Stimulated activated CD8-positive, alpha-beta memory T cell treated with anti-CD3 and anti-CD28 coated beads, Interleukin-7, amount 100 ng/mL, for 1 hour (primary cell): Measurements from ENCODE around the gene HOXC10.

Experiments used
- DNase-seq, 2 donors: peaks; one replicate each; pipeline ENCODE4 v3.0.0-alpha.2; 2020; ENCODE audit warnings: low read depth in 2 of 2

The HOXC10 gene

DNA sequence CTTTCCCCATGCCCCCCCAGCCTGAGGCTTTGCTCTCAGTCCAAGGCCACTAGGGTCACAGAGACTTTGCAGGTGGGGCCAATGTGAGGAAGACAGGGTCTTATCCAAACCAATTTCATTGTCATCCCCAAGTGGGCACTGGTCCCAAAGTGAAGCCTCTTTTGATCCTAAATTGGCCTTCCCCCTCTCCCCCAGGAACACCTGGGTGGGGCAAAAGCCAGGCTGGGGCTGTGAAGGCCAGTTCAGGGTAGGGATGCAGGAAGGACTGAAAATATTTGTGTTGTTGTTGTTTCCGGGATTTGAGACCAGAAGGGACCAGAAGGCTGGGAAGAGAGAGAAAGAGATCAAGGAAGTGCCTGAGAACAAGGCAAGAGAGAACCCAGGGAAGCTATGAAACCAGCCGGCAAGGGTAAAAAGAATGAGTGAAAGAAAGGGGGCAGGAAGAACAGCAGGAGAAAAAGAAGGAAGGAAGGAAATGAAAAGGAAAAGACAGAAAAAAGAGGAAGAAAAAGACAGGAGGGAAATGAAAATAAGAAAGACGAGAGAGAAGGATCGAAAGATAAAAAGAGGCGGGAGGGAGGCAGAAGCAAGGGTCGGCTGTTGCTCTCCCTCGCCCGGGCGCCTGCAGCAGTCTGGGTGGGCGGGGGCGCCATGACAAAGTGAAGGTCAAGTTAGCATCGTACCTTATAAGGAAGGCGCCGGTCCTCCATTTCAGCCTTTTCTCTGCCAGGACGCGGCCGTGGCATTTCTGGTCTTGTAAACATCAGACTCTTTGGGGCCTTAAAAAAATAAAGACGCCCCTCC lies 19.5 kb upstream of the HOXC10 start:
- no peak for DNase-seq

DNA sequence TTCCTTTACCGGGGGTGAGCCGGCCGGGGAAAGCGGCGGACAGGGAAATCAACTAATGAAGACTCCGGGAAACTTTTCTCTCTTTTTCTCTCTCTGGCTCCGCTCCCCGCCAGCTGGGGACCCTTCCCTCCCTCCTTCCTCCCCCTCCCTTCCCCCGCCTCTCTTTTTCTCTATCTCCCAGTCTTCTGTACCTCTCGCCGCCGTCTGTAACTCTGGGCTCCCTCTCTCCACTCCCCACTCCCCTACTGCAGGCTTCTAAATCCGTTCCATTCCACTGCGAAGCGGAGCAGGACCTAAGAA lies 18.9 kb upstream of the HOXC10 start:
- DNase-seq: no peak

DNA sequence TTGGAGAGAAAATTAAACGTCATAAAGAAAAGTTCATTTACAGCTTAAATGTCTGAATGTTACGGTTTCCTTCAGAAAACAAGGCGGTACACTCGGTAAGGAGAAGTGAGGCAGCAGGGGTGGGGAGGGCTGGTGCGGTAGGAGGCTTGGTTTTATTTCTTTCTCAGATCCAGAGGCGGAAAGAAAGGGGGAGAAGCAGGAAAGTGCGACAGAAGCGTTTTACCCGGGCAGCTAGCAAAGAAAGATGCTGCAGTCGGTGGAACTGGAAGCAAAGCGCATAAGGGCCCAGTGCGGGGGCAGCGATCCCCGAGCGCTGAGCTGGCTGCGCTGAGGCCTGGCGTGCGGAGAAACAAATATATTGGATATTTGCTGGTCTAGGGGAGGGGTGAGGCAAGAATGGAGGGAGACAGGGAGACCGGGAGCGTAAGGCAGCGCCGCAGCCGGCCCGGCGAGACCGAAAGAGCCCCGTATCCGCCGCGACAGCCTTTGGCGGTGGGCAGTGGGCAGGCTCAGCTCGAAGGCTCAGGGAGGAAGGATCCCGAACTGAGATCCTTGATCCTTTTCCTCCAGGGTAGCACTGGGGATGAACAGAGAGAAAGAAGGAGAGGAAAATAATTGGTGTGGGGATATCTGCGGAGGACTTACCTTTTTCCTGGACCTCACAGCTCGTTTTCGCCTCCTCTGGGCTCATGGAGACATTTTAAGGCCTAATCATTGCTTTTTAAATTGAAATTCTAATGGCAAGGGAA lies 18.4 kb upstream of the HOXC10 start:
- DNase-seq: no peak

DNA sequence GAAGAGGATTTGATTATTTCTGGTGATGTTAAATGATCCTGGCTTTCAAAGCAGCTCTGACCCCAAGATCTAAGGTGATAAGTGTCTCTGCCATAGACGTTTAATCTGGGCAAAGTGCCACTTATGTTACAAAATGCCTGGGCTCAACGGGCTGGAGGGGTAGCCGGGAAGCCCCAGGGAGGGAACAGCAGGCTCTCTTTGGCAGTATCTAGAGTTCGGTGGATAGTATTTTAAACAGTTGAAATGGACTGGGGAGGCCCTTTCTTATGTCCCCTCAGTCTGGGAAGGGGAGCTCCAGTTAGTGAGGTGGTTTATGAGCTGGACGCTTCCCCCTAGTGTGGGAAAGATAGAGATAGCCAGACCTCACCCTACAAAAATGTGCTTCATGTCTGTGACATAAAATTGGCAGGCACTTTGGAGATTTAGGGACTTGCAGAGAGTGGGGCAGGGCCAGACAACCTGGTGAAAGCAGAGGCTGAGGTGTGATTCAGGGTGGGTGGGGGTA lies 17.5 kb upstream of the HOXC10 start:
- no peak for DNase-seq

DNA sequence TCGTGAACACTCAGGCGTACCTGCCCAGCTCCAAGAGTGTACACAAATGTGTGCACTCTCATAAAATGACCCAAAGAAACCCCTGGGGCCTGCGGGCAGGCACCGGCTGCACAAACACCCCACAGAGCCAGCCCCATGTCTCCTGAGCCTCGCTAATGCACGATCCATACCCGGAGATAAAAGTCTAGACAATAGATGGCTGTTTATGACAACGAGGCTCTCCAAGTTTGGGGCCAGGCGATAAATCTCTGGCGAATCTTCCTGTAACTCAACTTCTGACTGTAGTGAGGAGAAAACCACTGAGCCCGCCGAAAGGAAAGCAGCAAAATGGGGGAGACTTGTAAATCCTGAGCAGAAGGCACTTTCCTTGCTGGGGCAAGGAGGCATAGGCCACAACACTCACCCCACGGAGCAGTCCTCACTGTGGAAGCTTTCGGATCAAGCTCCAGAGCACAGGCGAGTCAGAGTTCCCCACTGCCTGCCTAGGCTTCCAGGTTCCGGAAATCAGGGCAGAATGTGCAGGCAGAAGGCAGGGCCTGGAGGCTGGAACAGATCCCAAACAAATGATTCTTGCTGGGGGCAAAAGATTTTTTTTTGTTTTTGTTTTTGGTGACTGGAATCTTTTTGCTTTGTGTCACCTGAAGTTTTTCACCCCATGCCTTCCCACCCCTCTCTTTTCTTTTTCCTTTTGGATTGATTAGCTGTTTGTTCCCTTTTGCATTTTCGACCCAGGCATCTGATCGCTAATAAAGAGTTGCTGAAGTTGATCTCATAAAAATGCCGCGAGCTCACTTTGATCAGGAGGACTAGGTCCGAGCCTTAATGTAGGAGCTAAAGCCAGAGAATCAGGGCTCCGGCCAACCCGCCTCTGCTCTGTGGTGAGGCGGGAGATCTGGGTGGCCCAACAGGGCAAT lies 16.5 kb upstream of the HOXC10 start:
- no peak for DNase-seq

DNA sequence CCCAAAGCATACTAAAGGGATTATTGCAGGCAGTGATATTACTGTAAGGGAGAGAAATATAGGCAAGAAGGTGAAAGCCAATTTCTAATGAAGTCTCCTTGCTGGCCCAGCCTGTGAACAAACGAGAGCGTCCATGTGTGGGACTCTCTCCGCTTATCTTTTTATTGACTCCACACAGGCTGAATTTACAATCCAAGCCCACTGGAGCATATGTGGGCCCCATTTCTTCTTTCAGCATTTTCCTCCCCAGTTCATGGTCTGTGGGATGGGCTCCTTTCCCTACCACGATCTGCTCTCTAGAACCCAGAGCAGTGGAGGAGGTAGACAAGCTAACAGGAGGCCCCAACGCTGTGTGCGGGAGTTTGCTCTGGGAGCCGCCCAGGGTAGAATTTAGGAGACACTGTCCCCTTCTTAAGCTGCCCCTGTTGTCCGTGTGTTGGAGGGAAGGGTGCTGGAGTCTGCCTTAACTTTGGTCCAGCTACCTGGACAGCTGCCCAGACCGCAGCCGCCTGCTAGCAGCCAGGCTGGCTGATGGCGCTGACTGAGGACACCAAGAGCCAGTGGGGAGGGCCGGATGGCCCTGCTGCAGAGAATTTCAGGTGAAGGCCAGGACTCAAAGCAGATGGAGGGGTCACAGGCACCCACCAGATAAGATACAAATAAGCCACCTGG lies 15.2 kb upstream of the HOXC10 start:
- DNase-seq: no peak

DNA sequence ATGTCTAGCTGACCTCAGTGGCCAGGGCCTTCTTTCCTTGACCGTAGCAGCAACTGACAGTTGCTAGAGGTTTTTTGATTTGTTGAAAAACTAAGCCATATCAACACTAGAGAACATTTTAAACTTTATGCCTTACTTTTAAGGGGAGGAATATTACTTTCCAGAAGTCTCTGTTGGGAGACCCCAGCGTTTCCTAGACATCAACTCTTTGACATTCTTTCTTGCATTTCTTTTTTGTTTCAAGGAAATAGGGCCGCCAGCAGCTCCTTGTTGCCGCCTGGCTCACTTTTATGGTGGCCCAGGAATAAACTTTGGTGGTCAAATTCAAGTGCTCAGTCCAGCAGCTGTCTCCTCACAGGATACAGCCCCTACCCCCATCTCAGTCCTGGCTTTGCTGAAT lies 14.5 kb upstream of the HOXC10 start:
- DNase-seq: no peak

DNA sequence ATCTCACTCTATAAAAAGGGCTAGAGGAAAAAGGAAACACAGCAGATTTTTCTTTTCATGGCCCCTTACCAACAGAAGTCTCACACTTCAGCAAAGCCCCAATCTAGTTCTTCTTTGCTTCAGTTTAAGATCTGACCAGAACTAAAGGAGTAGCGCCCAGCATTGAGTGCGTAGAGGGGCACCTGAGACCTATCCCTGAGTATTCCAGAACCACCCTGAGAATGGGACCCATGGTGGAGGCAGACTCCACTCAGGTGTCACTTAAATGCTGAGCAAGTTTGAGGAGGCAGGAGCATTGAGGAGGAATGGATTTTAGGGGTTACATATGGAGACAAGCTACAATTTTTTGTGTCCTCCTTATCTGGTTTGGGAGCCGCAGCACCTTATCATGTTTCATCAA lies 13.8 kb upstream of the HOXC10 start:
- DNase-seq: no peak

DNA sequence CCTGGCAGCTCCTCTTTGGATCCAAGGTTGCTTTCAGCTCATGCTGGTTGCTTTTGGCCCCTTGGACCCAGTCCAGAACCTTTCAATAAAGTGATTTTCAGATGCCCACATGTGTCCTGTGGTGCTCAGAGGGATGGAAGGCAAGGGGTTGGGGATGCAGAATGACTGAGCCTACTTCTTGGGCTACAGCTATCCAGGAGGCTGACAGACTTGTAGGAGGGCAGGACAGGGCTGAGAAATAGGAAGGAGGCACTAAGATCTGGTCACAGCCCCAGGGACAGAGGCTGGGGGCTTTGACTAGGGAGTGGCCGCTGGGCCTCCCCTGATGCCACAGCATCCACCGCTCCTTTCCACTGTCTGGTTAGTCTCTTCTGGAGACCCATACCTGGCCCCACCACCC lies 13.3 kb upstream of the HOXC10 start:
- no peak for DNase-seq

DNA sequence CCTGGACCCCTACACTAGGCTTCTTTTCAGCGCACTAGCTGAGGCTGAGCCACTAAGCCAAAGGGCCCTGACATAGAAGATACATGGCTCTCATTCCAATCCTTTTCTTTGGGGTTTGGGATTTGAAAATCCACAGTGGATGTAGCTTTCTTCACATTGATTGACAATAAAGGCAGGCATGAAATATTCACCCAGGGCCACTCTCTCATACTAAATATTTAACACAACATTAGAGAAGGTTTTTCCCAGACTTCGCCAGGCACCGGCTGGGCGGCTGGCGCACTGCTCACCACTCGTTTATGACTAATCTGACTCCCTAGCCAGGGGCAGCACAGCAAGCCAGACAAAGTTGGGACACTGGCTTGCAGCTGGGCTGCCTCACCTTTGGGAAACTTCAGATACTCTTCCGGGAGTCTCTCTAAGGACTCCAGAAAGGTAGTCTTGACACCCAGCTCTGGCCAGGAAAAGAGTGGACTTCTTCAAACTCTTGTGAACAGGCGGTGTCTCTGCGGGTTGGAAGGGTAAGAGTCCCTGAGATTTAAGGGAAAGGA lies 12.7 kb upstream of the HOXC10 start:
- DNase-seq: no peak

DNA sequence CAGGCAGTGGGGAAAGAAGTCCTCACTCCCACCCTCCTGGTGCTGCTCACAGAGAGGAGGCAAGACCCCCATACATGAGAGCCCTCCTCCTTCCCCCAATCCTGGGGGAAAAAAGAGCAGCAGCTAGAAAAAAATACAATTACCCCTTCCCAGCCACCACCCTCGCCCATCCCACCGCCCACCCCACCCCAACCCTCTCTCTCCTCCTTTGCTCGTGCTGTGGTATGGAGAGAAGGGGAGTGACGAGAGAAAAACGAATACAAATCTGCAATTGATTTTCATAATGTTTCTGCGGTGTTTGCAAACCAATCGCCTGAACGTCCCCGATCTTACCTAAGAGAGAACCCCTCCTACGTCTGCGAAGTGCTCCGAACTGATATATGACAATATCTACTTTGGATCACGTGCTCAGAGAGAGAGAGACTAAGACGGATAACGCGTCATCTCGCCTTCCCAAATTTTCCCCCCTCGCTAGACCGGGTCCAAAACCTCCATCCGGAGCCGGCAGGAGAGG lies 12.2 kb upstream of the HOXC10 start, which contains the start of gene HOXC11:
Gene HOXC11 (plus strand): TSS at position 405 of the 514 bp plus-strand sequence. CDS start 116 bp downstream, outside the sequence.
- no peak for DNase-seq

DNA sequence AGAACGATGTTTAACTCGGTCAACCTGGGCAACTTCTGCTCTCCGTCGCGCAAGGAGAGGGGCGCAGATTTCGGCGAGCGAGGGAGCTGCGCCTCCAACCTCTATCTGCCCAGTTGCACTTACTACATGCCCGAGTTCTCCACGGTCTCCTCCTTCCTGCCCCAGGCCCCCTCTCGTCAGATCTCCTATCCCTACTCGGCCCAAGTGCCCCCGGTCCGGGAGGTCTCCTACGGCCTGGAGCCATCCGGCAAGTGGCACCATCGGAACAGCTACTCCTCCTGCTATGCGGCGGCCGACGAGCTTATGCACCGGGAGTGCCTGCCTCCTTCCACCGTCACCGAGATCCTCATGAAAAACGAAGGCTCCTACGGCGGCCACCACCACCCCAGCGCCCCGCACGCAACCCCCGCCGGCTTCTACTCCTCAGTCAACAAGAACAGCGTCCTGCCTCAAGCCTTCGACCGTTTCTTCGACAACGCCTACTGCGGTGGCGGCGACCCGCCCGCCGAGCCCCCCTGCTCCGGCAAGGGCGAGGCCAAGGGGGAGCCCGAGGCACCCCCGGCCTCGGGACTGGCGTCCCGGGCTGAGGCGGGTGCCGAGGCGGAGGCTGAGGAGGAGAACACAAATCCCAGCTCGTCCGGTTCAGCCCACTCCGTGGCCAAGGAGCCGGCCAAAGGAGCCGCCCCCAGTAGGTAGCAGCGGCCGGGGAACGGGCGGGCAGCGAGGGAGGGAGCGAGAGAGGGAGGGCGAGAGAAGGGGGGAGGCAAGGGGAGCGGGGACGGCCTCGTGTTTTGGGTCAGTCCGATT lies 11.5 kb upstream of the HOXC10 start:
- no peak for DNase-seq

DNA sequence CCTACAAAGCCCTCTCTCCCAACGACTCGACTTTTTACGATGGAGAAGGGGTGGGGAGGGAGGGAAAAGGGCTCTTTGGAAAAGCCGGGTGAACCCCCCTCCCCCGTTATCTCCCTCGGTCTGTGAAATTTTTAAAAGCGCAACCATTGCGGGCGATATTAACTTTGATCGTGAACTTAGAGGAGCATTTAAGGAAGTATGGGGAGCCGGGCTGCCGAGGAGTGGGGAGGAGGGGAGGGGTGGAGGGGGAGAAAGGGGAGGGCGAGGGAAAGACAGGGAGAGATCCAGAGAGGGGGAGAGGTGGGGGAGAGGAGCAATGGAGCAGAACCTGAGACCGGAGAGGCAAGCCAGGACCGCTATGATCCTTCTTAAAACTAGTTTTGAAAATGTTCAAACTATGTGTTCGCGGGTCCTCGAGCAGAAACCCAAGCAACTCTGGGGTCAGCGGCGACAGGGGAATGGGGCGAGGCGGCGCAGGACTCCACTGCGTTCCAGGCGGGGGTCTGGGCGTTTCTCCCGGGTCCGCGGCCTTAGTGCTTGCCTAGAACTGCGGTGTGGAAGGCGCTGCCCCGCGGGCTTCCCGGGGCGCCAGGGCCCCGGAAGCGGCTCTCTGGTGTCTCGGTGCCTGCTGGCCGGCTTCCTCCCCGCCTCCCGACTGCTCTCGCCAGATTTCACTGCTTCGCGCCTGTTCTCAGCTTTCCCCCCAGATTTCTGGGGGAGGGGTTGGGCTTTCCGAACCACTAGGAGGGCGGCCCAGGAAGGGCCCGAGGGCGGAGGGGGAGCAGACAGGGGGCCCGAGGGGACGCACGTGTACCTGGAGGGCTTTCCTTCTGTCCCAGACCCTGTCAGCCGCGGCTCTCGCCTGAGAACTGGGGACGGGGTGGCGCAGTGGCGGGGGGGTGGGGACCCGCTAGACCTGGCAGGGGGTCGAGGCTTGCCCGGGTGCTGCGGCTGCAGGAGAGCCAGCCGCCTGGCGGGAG lies 10.6 kb upstream of the HOXC10 start, which contains the start of gene HOTAIR:
Gene HOTAIR (minus strand): TSS at position 871 of the 980 bp plus-strand sequence.
- no peak for DNase-seq

DNA sequence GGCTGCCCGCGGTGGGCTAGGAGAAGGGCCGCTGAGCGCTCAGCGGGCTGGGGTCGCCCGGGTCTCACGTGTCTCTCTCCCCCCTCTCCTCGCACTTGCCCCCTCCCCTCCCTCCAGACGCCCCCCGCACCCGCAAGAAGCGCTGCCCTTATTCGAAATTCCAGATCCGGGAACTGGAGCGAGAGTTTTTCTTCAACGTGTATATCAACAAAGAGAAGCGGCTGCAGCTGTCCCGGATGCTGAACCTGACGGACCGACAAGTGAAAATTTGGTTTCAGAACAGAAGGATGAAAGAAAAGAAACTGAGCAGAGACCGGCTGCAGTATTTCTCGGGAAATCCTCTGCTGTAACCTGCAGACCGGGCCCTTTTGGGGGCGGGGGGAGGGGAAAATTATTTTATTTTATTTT lies 9.9 kb upstream of the HOXC10 start:
- no peak for DNase-seq

DNA sequence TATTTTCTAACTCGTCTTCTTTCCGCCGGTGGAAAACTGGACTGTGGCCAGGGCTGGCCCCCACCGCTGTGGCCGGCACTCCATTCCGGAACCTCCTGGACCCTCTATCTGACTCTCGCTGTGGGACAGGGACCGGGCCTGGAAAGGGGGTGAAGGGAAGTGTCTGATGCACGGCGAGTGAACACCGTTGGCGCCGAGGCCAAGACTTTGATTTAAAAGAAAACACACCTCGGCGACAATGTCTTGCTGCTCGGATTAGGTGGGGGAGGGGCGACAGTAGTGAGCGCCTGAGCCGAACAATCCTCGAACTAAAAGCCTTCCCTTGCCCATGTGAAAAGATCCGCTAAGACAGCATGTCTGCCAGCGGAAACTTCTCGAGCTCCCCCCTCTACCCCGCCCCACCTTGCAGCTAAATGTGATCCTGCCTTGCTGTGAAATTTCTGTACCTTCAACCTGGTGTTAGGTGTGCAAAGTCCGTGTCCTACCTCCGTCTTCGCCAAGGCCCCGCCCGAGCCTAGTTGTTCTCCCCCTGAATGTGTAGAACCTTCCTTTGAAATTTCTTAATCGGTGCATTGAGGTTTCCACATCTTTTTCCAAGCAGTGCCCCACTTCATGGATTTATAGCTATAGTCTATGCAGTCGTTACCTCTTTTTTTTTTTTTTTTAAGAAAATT lies 9.3 kb upstream of the HOXC10 start:
- DNase-seq: no peak

DNA sequence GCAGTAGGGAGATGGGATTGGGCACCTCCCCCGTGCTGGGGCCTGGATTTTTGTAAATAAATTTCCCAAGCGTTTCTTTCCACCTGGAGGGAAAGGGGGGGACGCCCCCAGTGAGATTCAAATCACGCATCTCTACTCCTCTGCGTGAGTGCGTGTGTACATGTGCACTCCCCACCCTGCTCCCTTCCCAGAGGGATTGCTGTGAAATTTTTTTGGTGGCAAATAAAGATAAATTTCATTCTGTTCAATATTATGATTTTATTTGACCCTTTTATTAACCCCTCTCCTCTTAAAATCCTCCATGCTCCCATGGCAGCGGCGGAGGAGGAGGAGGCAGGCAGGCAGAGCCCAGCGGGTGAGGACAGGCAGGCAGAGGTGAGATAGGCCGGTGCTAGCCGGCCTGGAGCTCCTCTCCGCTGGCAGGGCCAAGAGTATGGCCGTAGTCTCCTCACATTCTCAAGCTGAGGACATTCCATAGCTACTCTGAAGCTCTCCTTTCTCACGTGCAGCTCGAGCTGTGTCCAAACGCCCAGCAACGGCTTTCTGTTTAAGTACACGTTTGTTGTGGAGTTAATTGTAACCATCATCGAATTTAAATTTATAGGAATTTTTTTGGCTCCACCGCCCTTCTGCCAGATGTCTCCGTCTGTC lies 8.6 kb upstream of the HOXC10 start:
- DNase-seq: no peak

DNA sequence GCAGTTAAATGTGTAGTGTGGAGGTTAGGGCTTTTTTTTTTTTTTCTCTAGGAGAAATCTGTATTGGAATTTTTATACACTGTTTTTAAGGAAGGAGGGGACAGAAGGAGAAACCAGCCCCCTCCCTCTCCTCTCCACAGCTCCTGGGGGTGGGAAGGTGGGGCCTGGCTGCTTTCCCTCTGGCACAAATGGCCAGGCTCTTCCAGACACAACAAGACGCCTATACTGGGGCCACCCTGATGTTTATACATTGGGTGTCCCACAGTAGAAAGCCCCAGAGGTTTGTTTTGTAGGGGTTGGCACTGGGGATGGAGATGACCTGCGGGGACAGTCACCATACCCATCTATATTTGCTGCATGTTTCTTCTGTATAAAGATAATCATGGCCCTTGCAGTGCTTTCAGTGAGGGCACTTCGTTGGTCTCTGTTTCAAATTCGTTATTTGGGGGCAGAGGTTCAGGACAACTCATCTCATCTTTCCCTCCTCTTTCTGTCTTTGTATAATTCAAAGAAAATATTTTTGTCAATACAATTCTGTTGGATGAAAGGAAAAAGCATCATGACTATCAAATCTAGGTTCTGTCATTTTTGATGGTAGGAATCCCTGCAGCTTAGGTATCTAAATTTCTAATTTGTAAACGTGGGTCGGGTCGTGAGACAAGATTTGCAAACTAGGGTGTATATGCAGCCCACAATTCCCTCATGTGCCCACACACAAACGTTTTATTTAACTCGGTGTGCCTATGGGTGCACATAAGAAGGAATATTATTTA lies 7.9 kb upstream of the HOXC10 start:
- DNase-seq: no peak
